K562 (cell line): ENCODE results near the gene LRP2. TPM values are rescaled to one million over a fixed set of nuclear protein-coding genes. Genes with fewer than 3 reads are reported as not detected.

Experiments used
- U2AF1 ChIP-seq: fragments of 200-400 bp; formaldehyde crosslinking; optimal IDR thresholded peaks from 2 replicates; pipeline ENCODE3; 2017; ENCODE audit warnings: mild to moderate bottlenecking, low read depth, low read length, moderate library complexity
- ZNF668 ChIP-seq: fragments of 250-450 bp; sonication (Bioruptor Pico); IDR thresholded peaks from 2 replicates; pipeline ENCODE4 v1.8.0; 2022; ENCODE audit warnings: mild to moderate bottlenecking, inconsistent platforms
- polyA plus RNA-seq, 8 experiments: library from polyadenylated mRNA; depleted of rRNA in 4 of 8; stranded (reverse) in 5 of 8; unstranded in 3 of 8; fragments of >200 nt; fragmentation: Nextera tagmentation in 2 of 8; fragmentation: Illumina TruSeq in 1 of 8; extraction: Ambion mirVana in 2 of 8; extraction: Trizol in 1 of 8; gene quantifications; 2 replicates each; pipeline versions ENCODE4 v1.2.1 to v1.2.3, GENCODE V29; 2011 to 2014; ENCODE audit warnings: inconsistent platforms in 1 of 8, missing spikeins in 1 of 8
- total RNA-seq, 7 experiments: library from RNA; depleted of rRNA in 6 of 7; stranded (reverse); fragments of >200 nt in 6 of 7; fragmentation: Illumina TruSeq in 2 of 7; extraction: Trizol in 2 of 7; gene quantifications; 2 replicates each; pipeline versions ENCODE4 v1.2.1 to v1.2.3, GENCODE V29; 2011 to 2021; ENCODE audit warnings: low replicate concordance in 1 of 7
- TF ChIP-seq, protein P1 (sequence below): fragments of 450-650 bp; IDR thresholded peaks from 2 replicates; pipeline ENCODE4 v1.6.1; 2016
- TF ChIP-seq, protein P2 (sequence below): fragments of 250-450 bp; sonication (Bioruptor Pico); IDR thresholded peaks from 2 replicates; pipeline ENCODE4 v1.4.0; 2020; ENCODE audit warnings: mild to moderate bottlenecking, moderate library complexity

Gene LRP2
- total and polyA plus RNA-seq, 9 of the 15 experiments (the other 6 are each of a cell fraction or from before 2014, with no cell fraction given), result 0.04 to 0.18 (median 0.11) TPM; not detected in 1

DNA sequence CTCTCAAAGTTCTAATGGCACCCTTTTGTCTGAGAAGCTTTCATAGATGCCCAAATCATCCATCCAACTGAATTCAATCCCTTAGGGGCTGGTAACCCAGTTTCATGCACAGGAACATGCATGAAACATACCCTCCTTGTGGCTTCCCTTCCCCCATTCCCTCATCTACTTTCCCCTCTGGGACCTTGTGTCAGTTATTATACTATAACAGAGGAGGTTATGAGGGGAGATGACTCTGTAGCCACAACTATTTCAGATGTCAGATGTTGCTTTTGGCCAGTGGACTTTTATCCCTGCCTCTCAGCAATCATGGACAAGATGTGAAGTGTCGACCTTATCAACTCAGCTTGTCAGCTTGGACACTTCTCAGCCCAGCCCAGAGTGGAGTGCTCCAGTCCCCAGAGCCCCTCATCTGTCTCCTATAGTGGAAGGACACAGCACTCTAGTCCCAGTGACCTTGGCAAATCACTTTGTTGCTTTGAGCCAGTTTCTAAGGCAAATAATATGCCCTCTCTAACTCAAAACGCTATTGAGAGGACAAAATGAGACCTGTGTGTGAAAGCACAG is 284.6 kb downstream of the LRP2 start (continued):
- TF ChIP-seq U2AF1 (no peak), ZNF668 (no peak)
- TF ChIP-seq, protein P1, sequence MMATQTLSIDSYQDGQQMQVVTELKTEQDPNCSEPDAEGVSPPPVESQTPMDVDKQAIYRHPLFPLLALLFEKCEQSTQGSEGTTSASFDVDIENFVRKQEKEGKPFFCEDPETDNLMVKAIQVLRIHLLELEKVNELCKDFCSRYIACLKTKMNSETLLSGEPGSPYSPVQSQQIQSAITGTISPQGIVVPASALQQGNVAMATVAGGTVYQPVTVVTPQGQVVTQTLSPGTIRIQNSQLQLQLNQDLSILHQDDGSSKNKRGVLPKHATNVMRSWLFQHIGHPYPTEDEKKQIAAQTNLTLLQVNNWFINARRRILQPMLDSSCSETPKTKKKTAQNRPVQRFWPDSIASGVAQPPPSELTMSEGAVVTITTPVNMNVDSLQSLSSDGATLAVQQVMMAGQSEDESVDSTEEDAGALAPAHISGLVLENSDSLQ, result peak; percentile 25; the same call in 1 of the 2 replicates
- TF ChIP-seq, protein P2, sequence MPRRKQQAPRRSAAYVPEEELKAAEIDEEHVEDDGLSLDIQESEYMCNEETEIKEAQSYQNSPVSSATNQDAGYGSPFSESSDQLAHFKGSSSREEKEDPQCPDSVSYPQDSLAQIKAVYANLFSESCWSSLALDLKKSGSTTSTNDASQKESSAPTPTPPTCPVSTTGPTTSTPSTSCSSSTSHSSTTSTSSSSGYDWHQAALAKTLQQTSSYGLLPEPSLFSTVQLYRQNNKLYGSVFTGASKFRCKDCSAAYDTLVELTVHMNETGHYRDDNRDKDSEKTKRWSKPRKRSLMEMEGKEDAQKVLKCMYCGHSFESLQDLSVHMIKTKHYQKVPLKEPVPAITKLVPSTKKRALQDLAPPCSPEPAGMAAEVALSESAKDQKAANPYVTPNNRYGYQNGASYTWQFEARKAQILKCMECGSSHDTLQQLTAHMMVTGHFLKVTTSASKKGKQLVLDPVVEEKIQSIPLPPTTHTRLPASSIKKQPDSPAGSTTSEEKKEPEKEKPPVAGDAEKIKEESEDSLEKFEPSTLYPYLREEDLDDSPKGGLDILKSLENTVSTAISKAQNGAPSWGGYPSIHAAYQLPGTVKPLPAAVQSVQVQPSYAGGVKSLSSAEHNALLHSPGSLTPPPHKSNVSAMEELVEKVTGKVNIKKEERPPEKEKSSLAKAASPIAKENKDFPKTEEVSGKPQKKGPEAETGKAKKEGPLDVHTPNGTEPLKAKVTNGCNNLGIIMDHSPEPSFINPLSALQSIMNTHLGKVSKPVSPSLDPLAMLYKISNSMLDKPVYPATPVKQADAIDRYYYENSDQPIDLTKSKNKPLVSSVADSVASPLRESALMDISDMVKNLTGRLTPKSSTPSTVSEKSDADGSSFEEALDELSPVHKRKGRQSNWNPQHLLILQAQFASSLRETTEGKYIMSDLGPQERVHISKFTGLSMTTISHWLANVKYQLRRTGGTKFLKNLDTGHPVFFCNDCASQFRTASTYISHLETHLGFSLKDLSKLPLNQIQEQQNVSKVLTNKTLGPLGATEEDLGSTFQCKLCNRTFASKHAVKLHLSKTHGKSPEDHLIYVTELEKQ (CRISPR knock-in tag), result no peak

Other genes starting within 250 kb of the LRP2 start
- 4.3 and 5.2 TPM in 2 replicates for gene BBS5, start 117.0 kb upstream of the LRP2 start, total RNA-seq (2014; rRNA removed)
- 4.7 and 4.8 TPM in 2 replicates for gene BBS5, start 117.0 kb upstream of the LRP2 start, total RNA-seq (2014; rRNA removed; fragmentation: Illumina TruSeq; extraction: Trizol)
- gene BBS5, start 117.0 kb upstream of the LRP2 start, total RNA-seq (2015; rRNA removed; fragmentation: Illumina TruSeq; extraction: Trizol), result 4.5 and 5.3 TPM in 2 replicates
- gene BBS5, start 117.0 kb upstream of the LRP2 start, total RNA-seq (2021), result 5.0 and 6.5 TPM in 2 replicates
- 2.3 and 3.7 TPM in 2 replicates for gene BBS5, start 117.0 kb upstream of the LRP2 start, polyA plus RNA-seq (2011; rRNA removed)
- gene BBS5, start 117.0 kb upstream of the LRP2 start, polyA plus RNA-seq (2014; fragmentation: Illumina TruSeq; extraction: Trizol), result 3.4 and 5.5 TPM in 2 replicates
- gene BBS5, start 117.0 kb upstream of the LRP2 start, polyA plus RNA-seq (2014; fragmentation: Nextera tagmentation; extraction: Ambion mirVana), result 1 to 10 TPM in 1 of 2 experiments, under 1 TPM in 1; 0.48 to 1.4 TPM
- 6.9 and 7.1 TPM in 2 replicates for gene BBS5, start 117.0 kb upstream of the LRP2 start, polyA plus RNA-seq (2014; rRNA removed)
- 0.05 TPM in 1 of 2 replicates, not detected in the other for gene KLHL41, start 147.2 kb upstream of the LRP2 start, total RNA-seq (2014; rRNA removed)
- gene KLHL41, start 147.2 kb upstream of the LRP2 start, total RNA-seq (2014; rRNA removed; fragmentation: Illumina TruSeq; extraction: Trizol), result 0.06 and 0.11 TPM in 2 replicates
- gene KLHL41, start 147.2 kb upstream of the LRP2 start, total RNA-seq (2015; rRNA removed; fragmentation: Illumina TruSeq; extraction: Trizol), result 0.19 and 0.22 TPM in 2 replicates
- gene KLHL41, start 147.2 kb upstream of the LRP2 start, total RNA-seq (2021), result 0.09 TPM in 1 of 2 replicates, not detected in the other
- gene KLHL41, start 147.2 kb upstream of the LRP2 start, polyA plus RNA-seq (2011; rRNA removed), result 0.08 and 0.15 TPM in 2 replicates
- 0.09 and 0.14 TPM in 2 replicates for gene KLHL41, start 147.2 kb upstream of the LRP2 start, polyA plus RNA-seq (2014; fragmentation: Illumina TruSeq; extraction: Trizol)
- gene KLHL41, start 147.2 kb upstream of the LRP2 start, polyA plus RNA-seq (2014; fragmentation: Nextera tagmentation; extraction: Ambion mirVana), result under 1 TPM; 0.08 to 0.13 TPM
- 0.03 and 1.5 TPM in 2 replicates for gene KLHL41, start 147.2 kb upstream of the LRP2 start, polyA plus RNA-seq (2014; rRNA removed)
- 54.2 and 63.5 TPM in 2 replicates for gene FASTKD1, start 211.3 kb upstream of the LRP2 start, total RNA-seq (2014; rRNA removed)
- gene FASTKD1, start 211.3 kb upstream of the LRP2 start, total RNA-seq (2014; rRNA removed; fragmentation: Illumina TruSeq; extraction: Trizol), result 134 and 152 TPM in 2 replicates
- gene FASTKD1, start 211.3 kb upstream of the LRP2 start, total RNA-seq (2015; rRNA removed; fragmentation: Illumina TruSeq; extraction: Trizol), result 111 and 119 TPM in 2 replicates
- 90.0 and 114 TPM in 2 replicates for gene FASTKD1, start 211.3 kb upstream of the LRP2 start, total RNA-seq (2021)
- 93.3 and 125 TPM in 2 replicates for gene FASTKD1, start 211.3 kb upstream of the LRP2 start, polyA plus RNA-seq (2011; rRNA removed)
- 83.6 and 89.9 TPM in 2 replicates for gene FASTKD1, start 211.3 kb upstream of the LRP2 start, polyA plus RNA-seq (2014; fragmentation: Illumina TruSeq; extraction: Trizol)
- gene FASTKD1, start 211.3 kb upstream of the LRP2 start, polyA plus RNA-seq (2014; fragmentation: Nextera tagmentation; extraction: Ambion mirVana), result 100 to 1,000 TPM; 121 to 132 TPM
- gene FASTKD1, start 211.3 kb upstream of the LRP2 start, polyA plus RNA-seq (2014; rRNA removed), result 117 and 129 TPM in 2 replicates
- 47.7 and 52.5 TPM in 2 replicates for gene PPIG, start 221.8 kb upstream of the LRP2 start, total RNA-seq (2014; rRNA removed)
- 124 and 153 TPM in 2 replicates for gene PPIG, start 221.8 kb upstream of the LRP2 start, total RNA-seq (2014; rRNA removed; fragmentation: Illumina TruSeq; extraction: Trizol)
- gene PPIG, start 221.8 kb upstream of the LRP2 start, total RNA-seq (2015; rRNA removed; fragmentation: Illumina TruSeq; extraction: Trizol), result 122 and 127 TPM in 2 replicates
- gene PPIG, start 221.8 kb upstream of the LRP2 start, total RNA-seq (2021), result 63.7 and 75.2 TPM in 2 replicates
- gene PPIG, start 221.8 kb upstream of the LRP2 start, polyA plus RNA-seq (2011; rRNA removed), result 112 and 126 TPM in 2 replicates
- 137 and 165 TPM in 2 replicates for gene PPIG, start 221.8 kb upstream of the LRP2 start, polyA plus RNA-seq (2014; fragmentation: Illumina TruSeq; extraction: Trizol)
- 100 to 1,000 TPM in 1 of 2 experiments, 10 to 100 TPM in 1; 92.9 to 166 TPM for gene PPIG, start 221.8 kb upstream of the LRP2 start, polyA plus RNA-seq (2014; fragmentation: Nextera tagmentation; extraction: Ambion mirVana)
- gene PPIG, start 221.8 kb upstream of the LRP2 start, polyA plus RNA-seq (2014; rRNA removed), result 86.6 and 91.0 TPM in 2 replicates